ENCODE data around the gene ZNF467. TPM values are rescaled to one million over a fixed set of nuclear protein-coding genes. Genes with fewer than 3 reads are reported as not detected.
A peak's percentile ranks its signal among the peaks of the same experiment; 100 is the strongest.

The ZNF467 gene
- total and polyA plus RNA-seq, 11 donors, result 2.6 to 9.5 (median 4.7) TPM

GRCh38 chr7:149733924-149734790 lies 39.2 kb downstream of the ZNF467 start:
- Histone ChIP-seq H3K9me3 (no peaks in the 10 kb centered on the region), H3K27ac (no peak overlapping the region), H3K36me3 (peaks cover 0 to 47% (median 37%) of the 10 kb centered on the region in 9 donors), H3K27me3 (no peaks in the 10 kb centered on the region), H3K4me1 (peaks cover 0 to 25% (median 2%) of the 10 kb centered on the region in 12 donors), H3K4me3 (no peak overlapping the region)
- peak in 1 of 5 donors; percentile 18 for DNase-seq
- TF ChIP-seq CTCF (IDR thresholded peaks at IDR 0.05), result no peak
- no peak for TF ChIP-seq POLR2A (IDR thresholded peaks at IDR 0.05)
- no peak for ATAC-seq
- 81 to 89% (median 83%) methylated on average over 18 to 20 of the region's 20 CpGs for WGBS, 4 donors
- intact Hi-C loops (cut with DNase I), result no loop called here

GRCh38 chr7:149733131-149733923 lies 40.1 kb downstream of the ZNF467 start:
- TF ChIP-seq POLR2A (IDR thresholded peaks at IDR 0.05) (no peak), CTCF (IDR thresholded peaks at IDR 0.05) (no peak)
- no peaks in the 10 kb centered on the region for H3K27me3 ChIP-seq
- ATAC-seq, result no peak
- no peak overlapping the region for H3K27ac ChIP-seq
- H3K4me3 ChIP-seq, result no peak overlapping the region
- peaks cover 0 to 56% (median 46%) of the 10 kb centered on the region in 9 donors for H3K36me3 ChIP-seq
- intact Hi-C loops (cut with DNase I), result no loop called here
- 91 to 95% (median 92%) methylated on average over 14 to 30 of the region's 30 CpGs for WGBS, 4 donors
- H3K4me1 ChIP-seq, result peaks cover 0 to 25% (median 2%) of the 10 kb centered on the region in 12 donors
- DNase-seq, result peak in 1 of 5 donors; percentile 14
- no peaks in the 10 kb centered on the region for H3K9me3 ChIP-seq

GRCh38 chr7:149732611-149733010 lies 40.8 kb downstream of the ZNF467 start:
- TF ChIP-seq POLR2A (IDR thresholded peaks at IDR 0.05) (no peak), CTCF (IDR thresholded peaks at IDR 0.05) (no peak)
- Histone ChIP-seq H3K27me3 (no peaks in the 10 kb centered on the region), H3K4me3 (no peak overlapping the region), H3K27ac (peak overlapping the region in 1 of 12 donors; percentile 25), H3K4me1 (peaks cover 0 to 25% (median 2%) of the 10 kb centered on the region in 12 donors), H3K9me3 (no peaks in the 10 kb centered on the region), H3K36me3 (peaks cover 0 to 63% (median 53%) of the 10 kb centered on the region in 9 donors)
- ATAC-seq, result no peak
- no peak for DNase-seq
- 88 to 94% (median 91%) methylated on average over 7 of the region's 7 CpGs for WGBS, 4 donors
- intact Hi-C loops (cut with DNase I), result no loop called here

- DNase-seq (peak in 2 of 5 donors; percentile 66 to 67), ATAC-seq (peak in 2 of 4 donors; percentile 2 to 11)
- Histone ChIP-seq H3K27me3 (no peaks in the 10 kb centered on the region), H3K36me3 (peaks cover 0 to 67% (median 58%) of the 10 kb centered on the region in 9 donors), H3K9me3 (no peaks in the 10 kb centered on the region), H3K4me1 (peaks cover 0 to 25% (median 3%) of the 10 kb centered on the region in 12 donors), H3K4me3 (no peak overlapping the region), H3K27ac (peak overlapping the region in 1 of 12 donors; percentile 25)
- intact Hi-C loops (cut with DNase I), result no loop called here
- WGBS, 4 donors, result 77 to 79% (median 78%) methylated on average over 9 to 10 of the region's 10 CpGs
- TF ChIP-seq CTCF (IDR thresholded peaks at IDR 0.05), result no peak
- no peak for TF ChIP-seq POLR2A (IDR thresholded peaks at IDR 0.05)
Observed at GRCh38 chr7:149732111-149732561, 41.3 kb downstream of the ZNF467 start.
